ENCODE measurements around the gene TRIO. TPM values are rescaled to one million over a fixed set of nuclear protein-coding genes. Genes with fewer than 3 reads are reported as not detected.

Gene TRIO
- total RNA-seq, 1 donor from 2014 or later: 223 TPM

DNA sequence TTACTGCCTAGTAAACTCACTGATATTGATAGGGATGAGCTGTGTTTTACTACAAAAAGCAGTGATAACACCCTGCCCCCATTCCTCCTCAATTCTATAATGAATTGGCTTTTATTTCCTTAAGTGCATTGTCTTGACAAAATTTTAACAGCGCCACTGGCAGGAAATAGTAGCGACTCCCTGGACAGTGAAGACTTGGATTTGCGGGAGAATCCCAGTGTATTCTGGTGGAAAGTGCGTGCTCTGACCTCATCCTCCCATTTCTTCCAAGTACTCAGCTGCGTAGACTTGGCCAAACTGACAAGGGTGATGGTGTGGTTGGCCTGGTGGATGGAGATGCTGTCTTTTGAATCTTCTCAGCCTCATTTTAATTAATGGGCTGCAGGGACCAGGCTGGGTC is 5.3 kb downstream of the TRIO start:
- POLR2A ChIA-PET: interaction anchor here (0.9 kb wide), 1 partner anchor 65 kb away, joined by 3 read pairs; no protein-coding TSS in a partner anchor
- CTCF ChIA-PET: no interaction called here
- peaks cover 6% of the 10 kb centered on the region for H3K36me3 Mint-ChIP-seq (ENCODE audit: low read depth)
- peak overlapping the region; percentile 69 for H3K4me3 Mint-ChIP-seq
- TF ChIP-seq, protein P1, sequence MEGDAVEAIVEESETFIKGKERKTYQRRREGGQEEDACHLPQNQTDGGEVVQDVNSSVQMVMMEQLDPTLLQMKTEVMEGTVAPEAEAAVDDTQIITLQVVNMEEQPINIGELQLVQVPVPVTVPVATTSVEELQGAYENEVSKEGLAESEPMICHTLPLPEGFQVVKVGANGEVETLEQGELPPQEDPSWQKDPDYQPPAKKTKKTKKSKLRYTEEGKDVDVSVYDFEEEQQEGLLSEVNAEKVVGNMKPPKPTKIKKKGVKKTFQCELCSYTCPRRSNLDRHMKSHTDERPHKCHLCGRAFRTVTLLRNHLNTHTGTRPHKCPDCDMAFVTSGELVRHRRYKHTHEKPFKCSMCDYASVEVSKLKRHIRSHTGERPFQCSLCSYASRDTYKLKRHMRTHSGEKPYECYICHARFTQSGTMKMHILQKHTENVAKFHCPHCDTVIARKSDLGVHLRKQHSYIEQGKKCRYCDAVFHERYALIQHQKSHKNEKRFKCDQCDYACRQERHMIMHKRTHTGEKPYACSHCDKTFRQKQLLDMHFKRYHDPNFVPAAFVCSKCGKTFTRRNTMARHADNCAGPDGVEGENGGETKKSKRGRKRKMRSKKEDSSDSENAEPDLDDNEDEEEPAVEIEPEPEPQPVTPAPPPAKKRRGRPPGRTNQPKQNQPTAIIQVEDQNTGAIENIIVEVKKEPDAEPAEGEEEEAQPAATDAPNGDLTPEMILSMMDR (IDR thresholded peaks at IDR 0.05): no peak
- H3K9me3 Mint-ChIP-seq: no peaks in the 10 kb centered on the region
- intact Hi-C loops (cut with micrococcal nuclease): no loop called here
- DNase-seq: no peak
- H3K27ac Mint-ChIP-seq: peak overlapping the region; percentile 83
- peaks cover 72% of the 10 kb centered on the region for H3K4me1 Mint-ChIP-seq
- H3K27me3 Mint-ChIP-seq: no peaks in the 10 kb centered on the region
- no peak for ATAC-seq (ENCODE audit: low read depth)

- Mint-ChIP-seq H3K27ac (peak overlapping the region; percentile 83), H3K27me3 (no peaks in the 10 kb centered on the region), H3K9me3 (no peaks in the 10 kb centered on the region), H3K36me3 (ENCODE audit: low read depth) (peaks cover 6% of the 10 kb centered on the region), H3K4me1 (peaks cover 72% of the 10 kb centered on the region), H3K4me3 (peak overlapping the region; percentile 69)
- TF ChIP-seq, protein P1 (IDR thresholded peaks at IDR 0.05): no peak
- POLR2A ChIA-PET: interaction anchor here (0.9 to 1.1 kb wide), 2 partner anchors 65 to 101 kb away, joined by 3 read pairs; no protein-coding TSS in a partner anchor
- ATAC-seq (ENCODE audit: low read depth) (no peak), DNase-seq (no peak)
- CTCF ChIA-PET: no interaction called here
- intact Hi-C loops (cut with micrococcal nuclease): no loop called here
Observed at GRCh38 chr5:14148890-14149671, 5.9 kb downstream of the TRIO start.

- no peaks in the 10 kb centered on the region for H3K27me3 Mint-ChIP-seq
- CTCF ChIA-PET: no interaction called here
Observed at GRCh38 chr5:14149672-14150274, 6.6 kb downstream of the TRIO start.

DNA sequence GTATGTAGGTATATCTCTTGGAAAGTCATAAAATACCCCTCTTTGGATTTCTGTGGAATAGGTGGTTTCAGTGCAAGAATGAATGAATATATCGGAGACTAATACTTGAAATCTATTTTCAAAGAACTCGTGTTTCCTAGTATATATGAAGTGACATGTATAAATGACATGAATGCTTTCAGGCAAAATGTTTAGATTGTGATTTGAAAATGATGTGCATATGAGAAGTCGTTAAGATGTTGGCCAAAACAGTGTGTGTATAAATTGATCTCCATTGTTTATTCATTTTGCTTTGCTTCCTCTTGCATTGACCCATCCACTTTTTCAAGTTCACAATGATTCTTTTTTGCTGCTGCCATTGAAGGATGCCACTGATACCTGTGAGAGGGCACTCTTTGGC is 8.3 kb downstream of the TRIO start:
- POLR2A ChIA-PET: interaction anchor here (1.0 kb wide), 1 partner anchor 119 kb away, joined by 3 read pairs; no protein-coding TSS in a partner anchor

More at GRCh38 chr5:14149672-14150274, 6.6 kb downstream of the TRIO start:
- peak overlapping the region; percentile 83 for H3K27ac Mint-ChIP-seq
- POLR2A ChIA-PET: interaction anchor here (1.1 kb wide), 1 partner anchor 100 kb away, joined by 3 read pairs; no protein-coding TSS in a partner anchor
- H3K9me3 Mint-ChIP-seq: no peaks in the 10 kb centered on the region
- no peak for ATAC-seq (ENCODE audit: low read depth)
- no peak for DNase-seq
- intact Hi-C loops (cut with micrococcal nuclease): no loop called here
- peaks cover 3% of the 10 kb centered on the region for H3K36me3 Mint-ChIP-seq (ENCODE audit: low read depth)
- peak overlapping the region; percentile 69 for H3K4me3 Mint-ChIP-seq
- TF ChIP-seq, protein P1 (IDR thresholded peaks at IDR 0.05): no peak
- peaks cover 72% of the 10 kb centered on the region for H3K4me1 Mint-ChIP-seq

More for the DNA sequence above, 8.3 kb downstream of the TRIO start:
- TF ChIP-seq, protein P1 (IDR thresholded peaks at IDR 0.05): no peak
- CTCF ChIA-PET: no interaction called here
- no peaks in the 10 kb centered on the region for H3K27me3 Mint-ChIP-seq
- ATAC-seq (ENCODE audit: low read depth) (no peak), DNase-seq (no peak)
- intact Hi-C loops (cut with micrococcal nuclease): no loop called here
- H3K9me3 Mint-ChIP-seq: no peaks in the 10 kb centered on the region
- H3K36me3 Mint-ChIP-seq (ENCODE audit: low read depth): peaks cover 3% of the 10 kb centered on the region
- peaks cover 57% of the 10 kb centered on the region for H3K4me1 Mint-ChIP-seq
- no peak overlapping the region for H3K4me3 Mint-ChIP-seq
- peak overlapping the region; percentile 35 for H3K27ac Mint-ChIP-seq
